Measurements from ENCODE around the gene CCL4. TPM values are rescaled to one million over a fixed set of nuclear protein-coding genes. Genes with fewer than 3 reads are reported as not detected.

Gene CCL4
- total and polyA plus RNA-seq, 4 donors: 2.7 to 10.2 (median 6.6) TPM

GRCh38 chr17:36133602-36134236 is 30.1 kb downstream of the CCL4 start:
- Histone ChIP-seq H3K27me3 (ENCODE audit: control insufficient read depth, insufficient read depth, low read length) (no peaks in the 10 kb centered on the region), H3K4me1 (ENCODE audit: control insufficient read depth, insufficient read depth, low read length) (no peaks in the 10 kb centered on the region), H3K9me3 (ENCODE audit: control insufficient read depth, insufficient read depth, low read length) (no peaks in the 10 kb centered on the region), H3K4me3 (ENCODE audit: low read depth, low read length) (no peak overlapping the region), H3K27ac (ENCODE audit: low read depth, low read length) (no peak overlapping the region), H3K36me3 (ENCODE audit: control insufficient read depth, insufficient read depth, low read length) (no peaks in the 10 kb centered on the region)
- 13% methylated on average over 2 of the region's 4 CpGs for WGBS (ENCODE audit: insufficient coverage)
- peak; percentile 24 to 82 (median 62) for DNase-seq (ENCODE audit: low read depth in 4 of 6, low spot score in 6 of 6)

GRCh38 chr17:36135465-36135864 is 31.8 kb downstream of the CCL4 start:
- H3K36me3 ChIP-seq (ENCODE audit: control insufficient read depth, insufficient read depth, low read length): no peaks in the 10 kb centered on the region
- 81% methylated on average over 2 of the region's 4 CpGs for WGBS (ENCODE audit: insufficient coverage)
- no peak overlapping the region for H3K27ac ChIP-seq (ENCODE audit: low read depth, low read length)
- no peak overlapping the region for H3K4me3 ChIP-seq (ENCODE audit: low read depth, low read length)
- DNase-seq (ENCODE audit: low read depth in 4 of 6, low spot score in 6 of 6): no peak
- H3K9me3 ChIP-seq (ENCODE audit: control insufficient read depth, insufficient read depth, low read length): no peaks in the 10 kb centered on the region
- H3K4me1 ChIP-seq (ENCODE audit: control insufficient read depth, insufficient read depth, low read length): no peaks in the 10 kb centered on the region
- H3K27me3 ChIP-seq (ENCODE audit: control insufficient read depth, insufficient read depth, low read length): no peaks in the 10 kb centered on the region

- WGBS (ENCODE audit: insufficient coverage): 91% methylated on average over 1 of the region's 1 CpG
- Histone ChIP-seq H3K4me1 (ENCODE audit: control insufficient read depth, insufficient read depth, low read length) (no peaks in the 10 kb centered on the region), H3K27ac (ENCODE audit: low read depth, low read length) (no peak overlapping the region), H3K36me3 (ENCODE audit: control insufficient read depth, insufficient read depth, low read length) (no peaks in the 10 kb centered on the region), H3K4me3 (ENCODE audit: low read depth, low read length) (no peak overlapping the region), H3K27me3 (ENCODE audit: control insufficient read depth, insufficient read depth, low read length) (no peaks in the 10 kb centered on the region), H3K9me3 (ENCODE audit: control insufficient read depth, insufficient read depth, low read length) (no peaks in the 10 kb centered on the region)
- DNase-seq (ENCODE audit: low read depth in 4 of 6, low spot score in 6 of 6): no peak
Measured at GRCh38 chr17:36136036-36136435, 32.4 kb downstream of the CCL4 start.

- no peaks in the 10 kb centered on the region for H3K4me1 ChIP-seq (ENCODE audit: control insufficient read depth, insufficient read depth, low read length)
- DNase-seq (ENCODE audit: low read depth in 4 of 6, low spot score in 6 of 6): no peak
- H3K9me3 ChIP-seq (ENCODE audit: control insufficient read depth, insufficient read depth, low read length): no peaks in the 10 kb centered on the region
- H3K27ac ChIP-seq (ENCODE audit: low read depth, low read length): no peak overlapping the region
- H3K36me3 ChIP-seq (ENCODE audit: control insufficient read depth, insufficient read depth, low read length): no peaks in the 10 kb centered on the region
- H3K27me3 ChIP-seq (ENCODE audit: control insufficient read depth, insufficient read depth, low read length): no peaks in the 10 kb centered on the region
- no peak overlapping the region for H3K4me3 ChIP-seq (ENCODE audit: low read depth, low read length)
- WGBS (ENCODE audit: insufficient coverage): no CpG with 5 or more reads among the region's 1 CpG
Measured at GRCh38 chr17:36136439-36136838, 32.8 kb downstream of the CCL4 start.

- H3K27ac ChIP-seq (ENCODE audit: low read depth, low read length): no peak overlapping the region
- no peaks in the 10 kb centered on the region for H3K27me3 ChIP-seq (ENCODE audit: control insufficient read depth, insufficient read depth, low read length)
- H3K4me1 ChIP-seq (ENCODE audit: control insufficient read depth, insufficient read depth, low read length): no peaks in the 10 kb centered on the region
- no peak overlapping the region for H3K4me3 ChIP-seq (ENCODE audit: low read depth, low read length)
- H3K36me3 ChIP-seq (ENCODE audit: control insufficient read depth, insufficient read depth, low read length): no peaks in the 10 kb centered on the region
- no peak for DNase-seq (ENCODE audit: low read depth in 4 of 6, low spot score in 6 of 6)
- no peaks in the 10 kb centered on the region for H3K9me3 ChIP-seq (ENCODE audit: control insufficient read depth, insufficient read depth, low read length)
Measured at GRCh38 chr17:36142235-36142634, 38.6 kb downstream of the CCL4 start.

- no peak overlapping the region for H3K27ac ChIP-seq (ENCODE audit: low read depth, low read length)
- H3K4me1 ChIP-seq (ENCODE audit: control insufficient read depth, insufficient read depth, low read length): no peaks in the 10 kb centered on the region
- WGBS (ENCODE audit: insufficient coverage): 86% methylated on average over 6 of the region's 8 CpGs
- no peaks in the 10 kb centered on the region for H3K36me3 ChIP-seq (ENCODE audit: control insufficient read depth, insufficient read depth, low read length)
- H3K27me3 ChIP-seq (ENCODE audit: control insufficient read depth, insufficient read depth, low read length): peaks cover 2% of the 10 kb centered on the region
- DNase-seq (ENCODE audit: low read depth in 4 of 6, low spot score in 6 of 6): no peak
- H3K9me3 ChIP-seq (ENCODE audit: control insufficient read depth, insufficient read depth, low read length): no peaks in the 10 kb centered on the region
- H3K4me3 ChIP-seq (ENCODE audit: low read depth, low read length): no peak overlapping the region
Measured at GRCh38 chr17:36142806-36143205, 39.2 kb downstream of the CCL4 start.

GRCh38 chr17:36144014-36144413 is 40.4 kb downstream of the CCL4 start:
- no peaks in the 10 kb centered on the region for H3K36me3 ChIP-seq (ENCODE audit: control insufficient read depth, insufficient read depth, low read length)
- no peaks in the 10 kb centered on the region for H3K9me3 ChIP-seq (ENCODE audit: control insufficient read depth, insufficient read depth, low read length)
- no peak overlapping the region for H3K4me3 ChIP-seq (ENCODE audit: low read depth, low read length)
- no peak overlapping the region for H3K27ac ChIP-seq (ENCODE audit: low read depth, low read length)
- no peaks in the 10 kb centered on the region for H3K4me1 ChIP-seq (ENCODE audit: control insufficient read depth, insufficient read depth, low read length)
- peaks cover 2% of the 10 kb centered on the region for H3K27me3 ChIP-seq (ENCODE audit: control insufficient read depth, insufficient read depth, low read length)
- 100% methylated on average over 2 of the region's 2 CpGs for WGBS (ENCODE audit: insufficient coverage)
- no peak for DNase-seq (ENCODE audit: low read depth in 4 of 6, low spot score in 6 of 6)

GRCh38 chr17:36144981-36145729 is 41.5 kb downstream of the CCL4 start:
- H3K36me3 ChIP-seq (ENCODE audit: control insufficient read depth, insufficient read depth, low read length): no peaks in the 10 kb centered on the region
- H3K9me3 ChIP-seq (ENCODE audit: control insufficient read depth, insufficient read depth, low read length): no peaks in the 10 kb centered on the region
- 73% methylated on average over 2 of the region's 5 CpGs for WGBS (ENCODE audit: insufficient coverage)
- H3K4me3 ChIP-seq (ENCODE audit: low read depth, low read length): no peak overlapping the region
- peaks cover 4% of the 10 kb centered on the region for H3K27me3 ChIP-seq (ENCODE audit: control insufficient read depth, insufficient read depth, low read length)
- no peaks in the 10 kb centered on the region for H3K4me1 ChIP-seq (ENCODE audit: control insufficient read depth, insufficient read depth, low read length)
- DNase-seq (ENCODE audit: low read depth in 4 of 6, low spot score in 6 of 6): no peak
- no peak overlapping the region for H3K27ac ChIP-seq (ENCODE audit: low read depth, low read length)

GRCh38 chr17:36147601-36148000 is 44.0 kb downstream of the CCL4 start:
- WGBS (ENCODE audit: insufficient coverage): 100% methylated on average over 1 of the region's 3 CpGs
- Histone ChIP-seq H3K36me3 (ENCODE audit: control insufficient read depth, insufficient read depth, low read length) (no peaks in the 10 kb centered on the region), H3K9me3 (ENCODE audit: control insufficient read depth, insufficient read depth, low read length) (no peaks in the 10 kb centered on the region), H3K27ac (ENCODE audit: low read depth, low read length) (no peak overlapping the region), H3K4me1 (ENCODE audit: control insufficient read depth, insufficient read depth, low read length) (no peaks in the 10 kb centered on the region), H3K4me3 (ENCODE audit: low read depth, low read length) (no peak overlapping the region), H3K27me3 (ENCODE audit: control insufficient read depth, insufficient read depth, low read length) (peaks cover 4% of the 10 kb centered on the region)
- no peak for DNase-seq (ENCODE audit: low read depth in 4 of 6, low spot score in 6 of 6)
